ENCODE measurements around the gene C2orf42.

Gene C2orf42

GRCh38 chr2:70145851-70146739 is 44.7 kb downstream of the C2orf42 start:
- no peaks in the 10 kb centered on the region for H3K27me3 ChIP-seq (ENCODE audit: insufficient read depth, low read length, poor library complexity)
- H2AK5ac ChIP-seq (ENCODE audit: low read length) = no peak overlapping the region
- peak overlapping the region; percentile 15 for H3K56ac ChIP-seq (ENCODE audit: low read length)
- no peaks in the 10 kb centered on the region for H3K36me3 ChIP-seq (ENCODE audit: control insufficient read depth, insufficient read depth, low read length)
- no peak for DNase-seq
- H3K23ac ChIP-seq (ENCODE audit: low read length) = no peak overlapping the region
- H2BK120ac ChIP-seq (ENCODE audit: low read depth, low read length) = no peak overlapping the region
- H2BK15ac ChIP-seq (replicated peaks; ENCODE audit: low read depth) = no peak overlapping the region
- no peak overlapping the region for H3K27ac ChIP-seq (ENCODE audit: low read depth, low read length)
- H3K4me2 ChIP-seq (ENCODE audit: low read length) = no peak overlapping the region
- H3K4me1 ChIP-seq (ENCODE audit: control insufficient read depth, low read depth, low read length) = peaks cover 6% of the 10 kb centered on the region
- WGBS (ENCODE audit: extremely low coverage, insufficient coverage, low lambda C conversion rate) = no CpG with 5 or more reads among the region's 9 CpGs
- H3K18ac ChIP-seq (ENCODE audit: low read length) = no peak overlapping the region
- no peak overlapping the region for H3K4me3 ChIP-seq (ENCODE audit: low read length)
- H3K9ac ChIP-seq (ENCODE audit: low read length) = no peak overlapping the region
- H3K4ac ChIP-seq (ENCODE audit: low read depth, low read length) = no peak overlapping the region
- no peaks in the 10 kb centered on the region for H3K79me1 ChIP-seq (ENCODE audit: low read length)
- H3K79me2 ChIP-seq (ENCODE audit: control insufficient read depth, insufficient read depth, low read length) = no peaks in the 10 kb centered on the region
- no peak overlapping the region for H4K8ac ChIP-seq (ENCODE audit: low read depth, low read length)
- no peak overlapping the region for H2BK5ac ChIP-seq (ENCODE audit: low read length)
- no peak overlapping the region for H4K5ac ChIP-seq (ENCODE audit: low read length)

- H3K79me1 ChIP-seq (ENCODE audit: low read length) = no peaks in the 10 kb centered on the region
- H3K27me3 ChIP-seq (ENCODE audit: insufficient read depth, low read length, poor library complexity) = no peaks in the 10 kb centered on the region
- no CpG with 5 or more reads among the region's 3 CpGs for WGBS (ENCODE audit: extremely low coverage, insufficient coverage, low lambda C conversion rate)
- no peak overlapping the region for H3K27ac ChIP-seq (ENCODE audit: low read depth, low read length)
- no peak overlapping the region for H2BK120ac ChIP-seq (ENCODE audit: low read depth, low read length)
- no peaks in the 10 kb centered on the region for H3K36me3 ChIP-seq (ENCODE audit: control insufficient read depth, insufficient read depth, low read length)
- no peak overlapping the region for H3K9ac ChIP-seq (ENCODE audit: low read length)
- H3K18ac ChIP-seq (ENCODE audit: low read length) = no peak overlapping the region
- no peak overlapping the region for H3K23ac ChIP-seq (ENCODE audit: low read length)
- H3K4me2 ChIP-seq (ENCODE audit: low read length) = no peak overlapping the region
- H2BK15ac ChIP-seq (replicated peaks; ENCODE audit: low read depth) = no peak overlapping the region
- H4K8ac ChIP-seq (ENCODE audit: low read depth, low read length) = no peak overlapping the region
- H4K5ac ChIP-seq (ENCODE audit: low read length) = no peak overlapping the region
- H3K4me1 ChIP-seq (ENCODE audit: control insufficient read depth, low read depth, low read length) = peaks cover 11% of the 10 kb centered on the region
- H2AK5ac ChIP-seq (ENCODE audit: low read length) = no peak overlapping the region
- H2BK5ac ChIP-seq (ENCODE audit: low read length) = no peak overlapping the region
- no peak overlapping the region for H3K4me3 ChIP-seq (ENCODE audit: low read length)
- no peak overlapping the region for H3K4ac ChIP-seq (ENCODE audit: low read depth, low read length)
- H3K79me2 ChIP-seq (ENCODE audit: control insufficient read depth, insufficient read depth, low read length) = no peaks in the 10 kb centered on the region
- no peak overlapping the region for H3K56ac ChIP-seq (ENCODE audit: low read length)
- no peak for DNase-seq
Observed at GRCh38 chr2:70145144-70145490, 45.7 kb downstream of the C2orf42 start.

- Histone ChIP-seq H3K79me1 (ENCODE audit: low read length) (no peaks in the 10 kb centered on the region), H3K27ac (ENCODE audit: low read depth, low read length) (no peak overlapping the region), H2BK15ac (replicated peaks; ENCODE audit: low read depth) (no peak overlapping the region), H2BK5ac (ENCODE audit: low read length) (no peak overlapping the region), H3K4me2 (ENCODE audit: low read length) (no peak overlapping the region), H4K8ac (ENCODE audit: low read depth, low read length) (no peak overlapping the region), H3K56ac (ENCODE audit: low read length) (no peak overlapping the region), H3K9ac (ENCODE audit: low read length) (no peak overlapping the region), H4K5ac (ENCODE audit: low read length) (no peak overlapping the region), H3K18ac (ENCODE audit: low read length) (no peak overlapping the region), H3K4me1 (ENCODE audit: control insufficient read depth, low read depth, low read length) (peaks cover 11% of the 10 kb centered on the region), H3K36me3 (ENCODE audit: control insufficient read depth, insufficient read depth, low read length) (no peaks in the 10 kb centered on the region), H3K23ac (ENCODE audit: low read length) (no peak overlapping the region), H3K79me2 (ENCODE audit: control insufficient read depth, insufficient read depth, low read length) (no peaks in the 10 kb centered on the region), H2BK120ac (ENCODE audit: low read depth, low read length) (no peak overlapping the region), H3K4me3 (ENCODE audit: low read length) (no peak overlapping the region), H3K27me3 (ENCODE audit: insufficient read depth, low read length, poor library complexity) (no peaks in the 10 kb centered on the region), H3K4ac (ENCODE audit: low read depth, low read length) (no peak overlapping the region), H2AK5ac (ENCODE audit: low read length) (no peak overlapping the region)
- no peak for DNase-seq
- no CpG with 5 or more reads among the region's 21 CpGs for WGBS (ENCODE audit: extremely low coverage, insufficient coverage, low lambda C conversion rate)
Observed at GRCh38 chr2:70144443-70145143, 46.2 kb downstream of the C2orf42 start.

GRCh38 chr2:70143314-70144150 is 47.3 kb downstream of the C2orf42 start:
- Histone ChIP-seq H3K79me1 (ENCODE audit: low read length) (no peaks in the 10 kb centered on the region), H3K79me2 (ENCODE audit: control insufficient read depth, insufficient read depth, low read length) (no peaks in the 10 kb centered on the region), H2BK120ac (ENCODE audit: low read depth, low read length) (no peak overlapping the region), H3K4me3 (ENCODE audit: low read length) (no peak overlapping the region), H3K27me3 (ENCODE audit: insufficient read depth, low read length, poor library complexity) (no peaks in the 10 kb centered on the region), H2AK5ac (ENCODE audit: low read length) (no peak overlapping the region), H3K4me1 (ENCODE audit: control insufficient read depth, low read depth, low read length) (peaks cover 11% of the 10 kb centered on the region), H4K5ac (ENCODE audit: low read length) (no peak overlapping the region), H2BK15ac (replicated peaks; ENCODE audit: low read depth) (no peak overlapping the region), H3K9ac (ENCODE audit: low read length) (peak overlapping the region; percentile 55), H3K4ac (ENCODE audit: low read depth, low read length) (no peak overlapping the region), H3K27ac (ENCODE audit: low read depth, low read length) (no peak overlapping the region), H3K23ac (ENCODE audit: low read length) (no peak overlapping the region), H3K18ac (ENCODE audit: low read length) (no peak overlapping the region), H3K4me2 (ENCODE audit: low read length) (no peak overlapping the region), H4K8ac (ENCODE audit: low read depth, low read length) (no peak overlapping the region), H3K36me3 (ENCODE audit: control insufficient read depth, insufficient read depth, low read length) (no peaks in the 10 kb centered on the region), H2BK5ac (ENCODE audit: low read length) (no peak overlapping the region), H3K56ac (ENCODE audit: low read length) (peak overlapping the region; percentile 63)
- no CpG with 5 or more reads among the region's 18 CpGs for WGBS (ENCODE audit: extremely low coverage, insufficient coverage, low lambda C conversion rate)
- peak; percentile 53 for DNase-seq

GRCh38 chr2:70142590-70143313 is 48.1 kb downstream of the C2orf42 start:
- Histone ChIP-seq H3K27me3 (ENCODE audit: insufficient read depth, low read length, poor library complexity) (no peaks in the 10 kb centered on the region), H3K9ac (ENCODE audit: low read length) (peak overlapping the region; percentile 55)
- WGBS (ENCODE audit: extremely low coverage, insufficient coverage, low lambda C conversion rate) = no CpG with 5 or more reads among the region's 50 CpGs

More at GRCh38 chr2:70142590-70143313, 48.1 kb downstream of the C2orf42 start:
- Histone ChIP-seq H3K56ac (ENCODE audit: low read length) (peak overlapping the region; percentile 63), H3K79me2 (ENCODE audit: control insufficient read depth, insufficient read depth, low read length) (no peaks in the 10 kb centered on the region), H3K18ac (ENCODE audit: low read length) (no peak overlapping the region), H2BK5ac (ENCODE audit: low read length) (no peak overlapping the region), H3K23ac (ENCODE audit: low read length) (no peak overlapping the region), H3K4ac (ENCODE audit: low read depth, low read length) (no peak overlapping the region), H4K8ac (ENCODE audit: low read depth, low read length) (no peak overlapping the region), H2BK15ac (replicated peaks; ENCODE audit: low read depth) (no peak overlapping the region), H3K4me2 (ENCODE audit: low read length) (no peak overlapping the region), H4K5ac (ENCODE audit: low read length) (no peak overlapping the region), H3K4me1 (ENCODE audit: control insufficient read depth, low read depth, low read length) (peaks cover 11% of the 10 kb centered on the region), H3K79me1 (ENCODE audit: low read length) (no peaks in the 10 kb centered on the region), H3K4me3 (ENCODE audit: low read length) (no peak overlapping the region), H3K27ac (ENCODE audit: low read depth, low read length) (no peak overlapping the region), H3K36me3 (ENCODE audit: control insufficient read depth, insufficient read depth, low read length) (no peaks in the 10 kb centered on the region), H2AK5ac (ENCODE audit: low read length) (no peak overlapping the region), H2BK120ac (ENCODE audit: low read depth, low read length) (no peak overlapping the region)
- DNase-seq = peak; percentile 99
